ENCODE measurements around the gene TRIM61. TPM values are rescaled to one million over a fixed set of nuclear protein-coding genes. Genes with fewer than 3 reads are reported as not detected.

The TRIM61 gene
- total and polyA plus RNA-seq, 2 of the 4 experiments (the other 2 are of a cell fraction) = 1.5 to 4.7 TPM

DNA sequence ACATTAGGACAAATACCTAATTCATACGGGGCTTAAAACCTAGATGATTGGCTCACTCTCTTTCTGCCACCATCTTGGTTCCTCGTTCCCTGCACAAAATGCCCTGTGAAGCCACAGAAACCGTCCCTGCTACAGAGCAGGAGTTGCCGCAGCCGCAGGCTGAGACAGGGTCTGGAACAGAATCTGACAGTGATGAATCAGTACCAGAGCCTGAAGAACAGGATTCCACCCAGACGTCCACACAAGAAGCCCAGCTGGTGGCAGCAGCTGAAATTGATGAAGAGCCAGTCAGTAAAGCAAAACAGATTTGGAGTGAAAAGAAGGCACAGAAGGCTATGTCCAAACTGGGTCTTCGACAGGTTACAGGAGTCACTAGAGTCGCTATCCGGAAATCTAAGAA, 34.3 kb downstream of the TRIM61 start:
- DNase-seq = no peak
- intact Hi-C loops (cut with micrococcal nuclease) = no loop called here
- ChIA-PET CTCF (no interaction called here), POLR2A (ENCODE audit: unreplicated experiment) (no interaction called here)
- H2BK5ac ChIP-seq (ENCODE audit: low read depth, low read length, poor library complexity, severe bottlenecking) = no peak overlapping the region
- H2BK20ac ChIP-seq (ENCODE audit: low read depth, low read length) = no peak overlapping the region
- H3K4me3 ChIP-seq (ENCODE audit: insufficient read depth, low read depth, low read length) = no peak overlapping the region
- no peak overlapping the region for H3K56ac ChIP-seq (ENCODE audit: extremely low read depth, insufficient read depth, low read length)
- TF ChIP-seq MXI1 (IDR thresholded peaks at IDR 0.05; ENCODE audit: borderline replicate concordance, low read depth, low read length) = no peak
- TF ChIP-seq FOS (IDR thresholded peaks at IDR 0.05; ENCODE audit: low read depth, low read length) = no peak
- TF ChIP-seq SMC3 (IDR thresholded peaks at IDR 0.05; ENCODE audit: low read depth, low read length) = no peak
- no peak for TF ChIP-seq CEBPB (IDR thresholded peaks at IDR 0.05; ENCODE audit: low read depth, low read length)
- no peak for TF ChIP-seq NFE2L2 (IDR thresholded peaks at IDR 0.05; ENCODE audit: low read depth, low read length)
- no peak for TF ChIP-seq RAD21 (IDR thresholded peaks at IDR 0.05; ENCODE audit: low read length)
- TF ChIP-seq RFX5 (IDR thresholded peaks at IDR 0.05; ENCODE audit: low read depth, low read length) = no peak
- TF ChIP-seq MAZ (IDR thresholded peaks at IDR 0.05; ENCODE audit: borderline replicate concordance, low read depth, low read length) = no peak
- TF ChIP-seq, protein P1, sequence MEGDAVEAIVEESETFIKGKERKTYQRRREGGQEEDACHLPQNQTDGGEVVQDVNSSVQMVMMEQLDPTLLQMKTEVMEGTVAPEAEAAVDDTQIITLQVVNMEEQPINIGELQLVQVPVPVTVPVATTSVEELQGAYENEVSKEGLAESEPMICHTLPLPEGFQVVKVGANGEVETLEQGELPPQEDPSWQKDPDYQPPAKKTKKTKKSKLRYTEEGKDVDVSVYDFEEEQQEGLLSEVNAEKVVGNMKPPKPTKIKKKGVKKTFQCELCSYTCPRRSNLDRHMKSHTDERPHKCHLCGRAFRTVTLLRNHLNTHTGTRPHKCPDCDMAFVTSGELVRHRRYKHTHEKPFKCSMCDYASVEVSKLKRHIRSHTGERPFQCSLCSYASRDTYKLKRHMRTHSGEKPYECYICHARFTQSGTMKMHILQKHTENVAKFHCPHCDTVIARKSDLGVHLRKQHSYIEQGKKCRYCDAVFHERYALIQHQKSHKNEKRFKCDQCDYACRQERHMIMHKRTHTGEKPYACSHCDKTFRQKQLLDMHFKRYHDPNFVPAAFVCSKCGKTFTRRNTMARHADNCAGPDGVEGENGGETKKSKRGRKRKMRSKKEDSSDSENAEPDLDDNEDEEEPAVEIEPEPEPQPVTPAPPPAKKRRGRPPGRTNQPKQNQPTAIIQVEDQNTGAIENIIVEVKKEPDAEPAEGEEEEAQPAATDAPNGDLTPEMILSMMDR (conservative IDR thresholded peaks at IDR 0.05; ENCODE audit: low read depth, low read length) = no peak
- no peak for TF ChIP-seq BHLHE40 (IDR thresholded peaks at IDR 0.05; ENCODE audit: low read depth, low read length)
- no peak for TF ChIP-seq MAFK (IDR thresholded peaks at IDR 0.05; ENCODE audit: low read depth, low read length)
- no peak for TF ChIP-seq POLR2A (IDR thresholded peaks at IDR 0.05; ENCODE audit: low read depth, low read length)
- no peak for TF ChIP-seq CHD1 (IDR thresholded peaks at IDR 0.05; ENCODE audit: low read depth, low read length)
- TF ChIP-seq, protein P2, sequence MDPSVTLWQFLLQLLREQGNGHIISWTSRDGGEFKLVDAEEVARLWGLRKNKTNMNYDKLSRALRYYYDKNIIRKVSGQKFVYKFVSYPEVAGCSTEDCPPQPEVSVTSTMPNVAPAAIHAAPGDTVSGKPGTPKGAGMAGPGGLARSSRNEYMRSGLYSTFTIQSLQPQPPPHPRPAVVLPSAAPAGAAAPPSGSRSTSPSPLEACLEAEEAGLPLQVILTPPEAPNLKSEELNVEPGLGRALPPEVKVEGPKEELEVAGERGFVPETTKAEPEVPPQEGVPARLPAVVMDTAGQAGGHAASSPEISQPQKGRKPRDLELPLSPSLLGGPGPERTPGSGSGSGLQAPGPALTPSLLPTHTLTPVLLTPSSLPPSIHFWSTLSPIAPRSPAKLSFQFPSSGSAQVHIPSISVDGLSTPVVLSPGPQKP (IDR thresholded peaks at IDR 0.05; ENCODE audit: borderline replicate concordance, low read depth, low read length) = no peak
- no peak for TF ChIP-seq RCOR1 (IDR thresholded peaks at IDR 0.05; ENCODE audit: insufficient replicate concordance, low read length)
- no peak overlapping the region for H4K5ac ChIP-seq (ENCODE audit: low read depth, low read length)
- no peak overlapping the region for H2BK15ac ChIP-seq (ENCODE audit: low read depth, low read length)
- dilution Hi-C loops (cut with HindIII; ENCODE audit: low sequenced_read_pairs, unreplicated experiment) = no loop called here
- no peak overlapping the region for H3K14ac ChIP-seq (replicated peaks; ENCODE audit: low read depth, low read length)
- H4K20me1 ChIP-seq (ENCODE audit: insufficient read depth, low read length) = no peaks in the 10 kb centered on the region
- in situ Hi-C loops (cut with MboI; ENCODE audit: low sequenced_read_pairs) = no loop called here
- H4K8ac ChIP-seq (ENCODE audit: low read depth in 2 of 2, low read length in 2 of 2) = no peak overlapping the region
- H3K9me3 ChIP-seq (ENCODE audit: control insufficient read depth, insufficient read depth, low read length) = no peaks in the 10 kb centered on the region
- H2AFZ ChIP-seq (replicated peaks; ENCODE audit: low read length, poor library complexity) = no peak overlapping the region
- H3K27ac ChIP-seq (ENCODE audit: insufficient read depth, low read length) = no peak overlapping the region
- no peaks in the 10 kb centered on the region for H3K36me3 ChIP-seq (ENCODE audit: control insufficient read depth, insufficient read depth, low read length)
- no peak overlapping the region for H3K4me2 ChIP-seq (ENCODE audit: low read depth, low read length)
- no peak overlapping the region for H3K4ac ChIP-seq (ENCODE audit: low read depth, low read length)
- 64% methylated on average over 3 of the region's 9 CpGs; no CpG with 5 or more reads in 1 of the 2 experiments for WGBS, 2 experiments (ENCODE audit: extremely low coverage in 2 of 2, insufficient read length in 1 of 2)
- H3K23ac ChIP-seq (ENCODE audit: low read depth, low read length) = no peak overlapping the region
- H3K27me3 ChIP-seq (ENCODE audit: control insufficient read depth, insufficient read depth, low read length) = no peaks in the 10 kb centered on the region
- no peak overlapping the region for H3K9ac ChIP-seq (ENCODE audit: low read depth, low read length)
- no peaks in the 10 kb centered on the region for H3K4me1 ChIP-seq (ENCODE audit: control insufficient read depth, insufficient read depth, low read length)
- H4K91ac ChIP-seq (ENCODE audit: insufficient read depth, low read depth, low read length) = no peak overlapping the region
- H2BK120ac ChIP-seq (ENCODE audit: low read depth, low read length) = no peak overlapping the region
- no peak for ATAC-seq (ENCODE audit: low read depth)
- no TSS peak for BruUV-seq (replicated peaks)
- no peak overlapping the region for H2AK9ac ChIP-seq (replicated peaks; ENCODE audit: low read depth, low read length, poor library complexity)
- H3K79me1 ChIP-seq (ENCODE audit: low read depth in 1 of 2, low read length in 2 of 2) = no peaks in the 10 kb centered on the region
- H3K9me1 ChIP-seq (ENCODE audit: insufficient read depth, low read length) = no peaks in the 10 kb centered on the region
- no peak overlapping the region for H2AK5ac ChIP-seq (ENCODE audit: low read depth, low read length)
- H3K18ac ChIP-seq (ENCODE audit: low read depth, low read length) = no peak overlapping the region

Measured in IMR-90 (cell line).